Fibroblast of the aortic adventitia (primary cell): ENCODE measurements around the gene FKBP6. TPM values are rescaled to one million over a fixed set of nuclear protein-coding genes. Genes with fewer than 3 reads are reported as not detected.

ENCODE experiments used
- DNase-seq: peaks from one replicate; pipeline ENCODE4 v3.0.0-alpha.2; 2010; ENCODE audit warnings: low read depth
- H3K4me3 ChIP-seq: 2 replicates; pipeline ENCODE4 v1.5.1; 2011; ENCODE audit warnings: low read depth, mild to moderate bottlenecking, control low read depth, low read length, moderate library complexity
- total RNA-seq: library from RNA; depleted of rRNA; stranded (reverse); fragments of >200 nt; gene quantifications from 2 replicates; pipeline ENCODE4 v1.2.3, GENCODE V29; 2012; ENCODE audit warnings: low replicate concordance
- TF ChIP-seq, protein P1 (sequence below): IDR thresholded peaks from 2 replicates; pipeline ENCODE4 v1.5.1; 2011; ENCODE audit warnings: mild to moderate bottlenecking, low read length, control low read depth, inconsistent platforms; ENCODE audit not compliant: insufficient read depth

Gene FKBP6
- total RNA-seq, 1 donor: not detected

DNA sequence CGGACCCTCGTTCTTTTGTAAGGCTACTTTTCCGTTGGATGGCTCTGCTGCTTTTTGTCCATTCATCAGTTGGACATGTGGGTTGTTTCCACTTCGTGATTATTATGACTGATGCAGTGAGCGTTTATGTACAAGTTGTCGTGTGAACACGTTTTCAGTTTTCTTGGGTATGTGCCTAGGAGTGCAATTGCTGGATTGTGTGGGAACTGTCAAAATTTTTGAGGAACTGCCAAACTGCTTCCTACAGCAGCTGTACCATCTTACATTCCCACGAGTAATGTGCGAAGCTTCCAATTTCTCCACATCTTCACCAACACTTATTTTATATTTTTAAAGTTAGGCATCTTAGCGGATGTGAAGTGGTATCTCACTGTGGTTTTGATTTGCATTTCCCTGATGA is 10.4 kb downstream of the FKBP6 start:
- no peak overlapping the region for H3K4me3 ChIP-seq
- TF ChIP-seq, protein P1, sequence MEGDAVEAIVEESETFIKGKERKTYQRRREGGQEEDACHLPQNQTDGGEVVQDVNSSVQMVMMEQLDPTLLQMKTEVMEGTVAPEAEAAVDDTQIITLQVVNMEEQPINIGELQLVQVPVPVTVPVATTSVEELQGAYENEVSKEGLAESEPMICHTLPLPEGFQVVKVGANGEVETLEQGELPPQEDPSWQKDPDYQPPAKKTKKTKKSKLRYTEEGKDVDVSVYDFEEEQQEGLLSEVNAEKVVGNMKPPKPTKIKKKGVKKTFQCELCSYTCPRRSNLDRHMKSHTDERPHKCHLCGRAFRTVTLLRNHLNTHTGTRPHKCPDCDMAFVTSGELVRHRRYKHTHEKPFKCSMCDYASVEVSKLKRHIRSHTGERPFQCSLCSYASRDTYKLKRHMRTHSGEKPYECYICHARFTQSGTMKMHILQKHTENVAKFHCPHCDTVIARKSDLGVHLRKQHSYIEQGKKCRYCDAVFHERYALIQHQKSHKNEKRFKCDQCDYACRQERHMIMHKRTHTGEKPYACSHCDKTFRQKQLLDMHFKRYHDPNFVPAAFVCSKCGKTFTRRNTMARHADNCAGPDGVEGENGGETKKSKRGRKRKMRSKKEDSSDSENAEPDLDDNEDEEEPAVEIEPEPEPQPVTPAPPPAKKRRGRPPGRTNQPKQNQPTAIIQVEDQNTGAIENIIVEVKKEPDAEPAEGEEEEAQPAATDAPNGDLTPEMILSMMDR: no peak
- peak; percentile 63 for DNase-seq

DNA sequence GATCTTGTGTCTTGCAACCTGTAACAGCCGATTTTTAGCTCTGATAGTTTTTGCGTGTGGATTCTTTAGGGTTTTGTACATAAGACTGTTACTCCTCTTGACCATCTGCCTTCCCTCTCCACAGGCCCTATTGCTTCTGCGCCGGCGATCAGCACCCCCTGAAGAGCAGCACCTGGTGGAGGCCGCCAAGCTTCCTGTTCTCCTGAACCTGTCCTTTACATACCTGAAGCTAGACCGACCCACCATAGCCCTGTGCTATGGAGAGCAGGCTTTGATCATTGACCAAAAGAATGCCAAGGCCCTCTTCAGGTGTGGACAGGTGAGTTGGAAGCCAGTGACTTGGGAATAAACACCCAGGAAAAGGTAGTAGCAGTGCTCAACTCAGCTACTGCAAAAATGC is 12.6 kb downstream of the FKBP6 start:
- TF ChIP-seq, protein P1: no peak
- DNase-seq: no peak
- H3K4me3 ChIP-seq: no peak overlapping the region

DNA sequence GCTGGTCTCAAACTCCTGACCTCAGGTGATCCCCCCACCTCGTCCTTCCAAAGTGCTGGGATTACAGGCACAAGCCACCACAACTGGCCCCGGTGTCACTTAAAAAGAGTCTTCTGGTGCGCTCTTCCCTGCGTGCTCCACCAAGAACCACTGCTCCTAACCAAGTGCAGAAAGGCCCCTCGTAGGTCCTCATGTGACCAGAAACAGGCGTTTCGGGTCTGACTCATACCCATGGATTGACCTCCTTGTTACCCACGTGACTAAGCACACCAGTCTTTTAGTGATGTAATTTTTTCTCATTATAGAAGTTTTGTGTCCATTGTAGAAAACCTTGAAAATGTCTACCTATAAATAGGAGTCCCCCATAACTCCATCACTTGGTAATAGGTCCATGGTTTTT is 13.9 kb downstream of the FKBP6 start:
- no peak overlapping the region for H3K4me3 ChIP-seq
- peak; percentile 73 for DNase-seq
- TF ChIP-seq, protein P1: no peak

DNA sequence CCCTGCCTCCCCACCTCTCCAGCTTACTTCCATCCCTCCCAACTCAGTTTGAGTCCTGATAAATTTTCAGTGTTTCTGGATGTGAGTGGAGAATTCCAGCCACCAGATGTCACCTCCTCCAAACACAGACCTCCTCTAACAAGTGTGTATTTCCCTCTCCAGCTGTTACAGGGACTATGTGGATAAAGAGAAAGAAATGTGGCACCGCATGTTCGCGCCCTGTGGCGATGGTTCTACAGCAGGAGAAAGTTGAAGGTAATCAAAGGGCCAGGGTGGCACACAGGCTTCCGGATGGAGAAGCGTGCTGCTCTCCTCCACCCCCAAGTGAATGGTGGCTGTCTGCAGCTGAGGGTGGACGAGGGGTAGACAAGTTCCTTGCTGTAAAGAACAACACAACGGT is 14.7 kb downstream of the FKBP6 start:
- peak overlapping the region; percentile 31 for H3K4me3 ChIP-seq
- TF ChIP-seq, protein P1: peak; percentile 71
- peak; percentile 73 for DNase-seq

DNA sequence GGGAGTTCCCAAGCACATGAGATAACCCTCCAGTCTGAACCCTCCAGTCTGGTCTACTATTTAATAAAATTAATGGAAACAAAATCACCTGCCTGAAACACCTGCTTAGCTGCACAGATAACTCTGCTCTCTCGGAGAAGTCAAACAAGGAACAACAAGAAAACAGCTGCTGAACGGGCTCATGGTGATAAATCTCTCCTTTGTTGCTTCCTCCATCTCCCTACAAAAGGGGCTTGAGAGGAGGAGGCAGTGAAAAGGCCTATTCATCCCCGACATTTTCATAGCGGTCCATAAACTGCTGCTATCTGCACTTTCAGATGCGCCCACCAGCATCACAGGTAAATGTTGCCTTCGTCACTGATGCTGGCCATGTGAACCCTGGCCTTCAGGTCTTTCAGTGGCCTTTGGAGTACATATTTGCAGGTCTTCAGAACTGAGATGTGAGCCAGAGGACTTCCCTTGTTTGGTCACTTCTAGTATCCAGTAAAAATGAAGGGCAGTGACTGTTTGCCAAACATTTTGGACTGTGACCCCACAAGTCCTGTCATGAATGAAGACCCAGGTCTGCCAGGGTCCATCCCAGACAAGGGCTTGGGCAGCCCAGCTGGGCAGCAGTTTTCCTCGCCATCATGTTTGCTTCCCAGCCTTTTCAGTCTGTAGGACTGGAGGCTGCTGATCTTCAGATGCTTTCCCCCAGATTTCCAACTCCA is 15.9 kb downstream of the FKBP6 start:
- H3K4me3 ChIP-seq: no peak overlapping the region
- TF ChIP-seq, protein P1: no peak
- DNase-seq: no peak

DNA sequence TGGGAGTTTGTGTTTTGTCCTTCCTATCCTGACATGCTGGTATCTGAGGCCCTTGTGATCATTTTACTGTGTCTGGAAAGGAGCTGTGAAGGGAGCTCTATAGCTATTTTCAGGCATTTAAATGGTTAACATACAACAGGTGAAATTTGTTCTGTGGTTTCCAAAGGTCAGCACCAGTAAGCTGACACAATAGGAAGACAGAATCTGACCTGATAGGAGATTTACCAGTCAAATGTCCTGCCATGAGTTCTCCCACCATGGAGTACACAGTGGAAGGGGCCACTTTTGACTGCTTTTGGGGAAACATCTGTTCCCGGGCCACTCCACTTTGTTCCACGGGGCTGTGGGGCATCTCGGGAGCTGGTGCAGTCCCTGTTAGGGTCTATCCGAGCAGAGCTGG is 17.6 kb downstream of the FKBP6 start:
- no peak overlapping the region for H3K4me3 ChIP-seq
- DNase-seq: no peak
- TF ChIP-seq, protein P1: no peak

DNA sequence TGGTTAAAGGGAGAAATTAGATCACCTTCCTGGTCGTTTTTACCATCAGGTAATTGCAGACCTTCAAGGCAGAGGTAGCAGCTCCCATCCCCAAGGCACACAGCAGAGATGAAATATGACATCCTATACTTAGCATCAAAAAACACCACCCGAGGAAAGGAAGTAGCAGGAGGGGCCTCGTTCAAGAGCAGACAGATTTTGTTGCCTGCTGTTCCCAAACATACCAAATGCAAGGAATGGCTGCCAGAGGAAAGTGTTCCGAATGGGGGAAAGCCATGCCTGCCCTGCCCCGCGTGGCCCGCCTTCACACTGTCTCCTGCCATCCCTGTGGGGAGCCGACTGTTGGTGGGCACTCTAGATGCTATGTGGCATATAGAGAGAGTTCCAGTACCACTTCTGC is 18.0 kb downstream of the FKBP6 start:
- DNase-seq: no peak
- TF ChIP-seq, protein P1: no peak
- no peak overlapping the region for H3K4me3 ChIP-seq
